Measurements from ENCODE around the gene FXYD6. TPM values are rescaled to one million over a fixed set of nuclear protein-coding genes. Genes with fewer than 3 reads are reported as not detected.

Gene FXYD6
- total and polyA plus RNA-seq, 7 experiments from 2014 or later = 0.10 to 5.4 (median 0.98) TPM; not detected in 4

GRCh38 chr11:117852309-117852708, 24.1 kb downstream of the FXYD6 start:
- intact Hi-C loops (cut with micrococcal nuclease) = no loop called here
- Histone ChIP-seq H3K27me3 (ENCODE audit: control insufficient read depth in 2 of 2, insufficient read depth in 2 of 2, low read length in 2 of 2) (no peaks in the 10 kb centered on the region), H3K4me1 (ENCODE audit: control insufficient read depth in 2 of 2, insufficient read depth in 2 of 2, low read length in 2 of 2) (no peaks in the 10 kb centered on the region), H3K27ac (ENCODE audit: low read depth, low read length) (no peak overlapping the region), H3K36me3 (ENCODE audit: control insufficient read depth in 2 of 3, insufficient read depth in 3 of 3, low read length in 3 of 3) (no peaks in the 10 kb centered on the region), H3K9me3 (ENCODE audit: control insufficient read depth in 2 of 3, low read length in 3 of 3) (no peaks in the 10 kb centered on the region), H3K4me3 (ENCODE audit: low read length) (no peak overlapping the region)
- Mint-ChIP-seq H3K27ac (peak overlapping the region in 1 of 9 donors; percentile 15), H3K36me3 (peaks cover 3 to 14% (median 7%) of the 10 kb centered on the region in 5 donors), H3K4me1 (peaks cover 0 to 8% (median 0%) of the 10 kb centered on the region in 7 donors), H3K27me3 (peaks cover 0 to 46% (median 9%) of the 10 kb centered on the region in 5 donors), H3K9me3 (peaks cover 0 to 14% (median 8%) of the 10 kb centered on the region in 11 donors), H3K4me3 (no peak overlapping the region)
- DNase-seq (no peak), ATAC-seq (no peak)
- ChIA-PET POLR2A (no interaction called here), CTCF (interaction anchor here (1.3 kb wide), 1 partner anchor 9 kb away, joined by 5 read pairs; no protein-coding TSS in a partner anchor)

- DNase-seq = no peak
- H3K4me3 ChIP-seq (ENCODE audit: low read length) = no peak overlapping the region
- ATAC-seq = no peak
- H3K27me3 ChIP-seq (ENCODE audit: control insufficient read depth in 2 of 2, insufficient read depth in 2 of 2, low read length in 2 of 2) = no peaks in the 10 kb centered on the region
- H3K9me3 Mint-ChIP-seq = peaks cover 0 to 14% (median 8%) of the 10 kb centered on the region in 11 donors
- no peak overlapping the region for H3K27ac Mint-ChIP-seq
- no peaks in the 10 kb centered on the region for H3K9me3 ChIP-seq (ENCODE audit: control insufficient read depth in 2 of 3, low read length in 3 of 3)
- peaks cover 3 to 14% (median 7%) of the 10 kb centered on the region in 5 donors for H3K36me3 Mint-ChIP-seq
- intact Hi-C loops (cut with micrococcal nuclease) = no loop called here
- ChIA-PET POLR2A (no interaction called here), CTCF (interaction anchor here (1.3 kb wide), 1 partner anchor 9 kb away, joined by 5 read pairs; no protein-coding TSS in a partner anchor)
- H3K36me3 ChIP-seq (ENCODE audit: control insufficient read depth in 2 of 3, insufficient read depth in 3 of 3, low read length in 3 of 3) = no peaks in the 10 kb centered on the region
- H3K27me3 Mint-ChIP-seq = peaks cover 0 to 48% (median 6%) of the 10 kb centered on the region in 5 donors
- no peak overlapping the region for H3K4me3 Mint-ChIP-seq
- no peaks in the 10 kb centered on the region for H3K4me1 ChIP-seq (ENCODE audit: control insufficient read depth in 2 of 2, insufficient read depth in 2 of 2, low read length in 2 of 2)
- no peak overlapping the region for H3K27ac ChIP-seq (ENCODE audit: low read depth, low read length)
- peaks cover 0 to 6% (median 0%) of the 10 kb centered on the region in 7 donors for H3K4me1 Mint-ChIP-seq
Observed at GRCh38 chr11:117851852-117852251, 24.6 kb downstream of the FXYD6 start.

DNA sequence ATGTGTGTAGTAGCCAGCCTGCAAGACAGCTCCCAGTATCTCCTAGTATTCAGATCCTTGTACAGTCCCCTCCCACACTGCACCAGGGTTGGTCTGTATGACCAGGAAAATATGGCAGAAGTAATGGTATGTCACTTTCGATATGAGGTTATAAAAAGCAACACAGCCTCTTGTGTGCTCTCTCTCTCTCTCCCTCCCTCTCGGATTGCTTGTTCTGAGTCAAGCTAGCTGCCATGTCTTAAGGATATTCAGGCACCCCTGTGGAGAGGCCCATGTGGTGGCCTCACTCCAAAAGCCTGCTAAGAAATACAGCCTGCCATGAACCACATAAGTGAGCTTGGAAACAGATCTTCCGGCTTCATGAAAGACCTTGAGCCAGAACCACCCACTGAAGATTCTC, 25.4 kb downstream of the FXYD6 start:
- Histone ChIP-seq H3K9me3 (ENCODE audit: control insufficient read depth in 2 of 3, low read length in 3 of 3) (no peaks in the 10 kb centered on the region), H3K4me1 (ENCODE audit: control insufficient read depth in 2 of 2, insufficient read depth in 2 of 2, low read length in 2 of 2) (no peaks in the 10 kb centered on the region), H3K27me3 (ENCODE audit: control insufficient read depth in 2 of 2, insufficient read depth in 2 of 2, low read length in 2 of 2) (no peaks in the 10 kb centered on the region), H3K36me3 (ENCODE audit: control insufficient read depth in 2 of 3, insufficient read depth in 3 of 3, low read length in 3 of 3) (no peaks in the 10 kb centered on the region), H3K27ac (ENCODE audit: low read depth, low read length) (no peak overlapping the region), H3K4me3 (ENCODE audit: low read length) (no peak overlapping the region)
- intact Hi-C loops (cut with micrococcal nuclease) = no loop called here
- ATAC-seq (no peak), DNase-seq (no peak)
- POLR2A ChIA-PET = no interaction called here
- H3K4me3 Mint-ChIP-seq = no peak overlapping the region
- H3K4me1 Mint-ChIP-seq = peaks cover 0 to 6% (median 0%) of the 10 kb centered on the region in 7 donors
- H3K36me3 Mint-ChIP-seq = peaks cover 3 to 14% (median 7%) of the 10 kb centered on the region in 5 donors
- H3K27ac Mint-ChIP-seq = no peak overlapping the region
- peaks cover 0 to 14% (median 8%) of the 10 kb centered on the region in 11 donors for H3K9me3 Mint-ChIP-seq
- H3K27me3 Mint-ChIP-seq = peaks cover 0 to 53% (median 6%) of the 10 kb centered on the region in 5 donors
- CTCF ChIA-PET = interaction anchor here (1.3 to 3.2 kb wide), 2 partner anchors 8 to 202 kb away, joined by 5 to 14 read pairs; no protein-coding TSS in a partner anchor

DNA sequence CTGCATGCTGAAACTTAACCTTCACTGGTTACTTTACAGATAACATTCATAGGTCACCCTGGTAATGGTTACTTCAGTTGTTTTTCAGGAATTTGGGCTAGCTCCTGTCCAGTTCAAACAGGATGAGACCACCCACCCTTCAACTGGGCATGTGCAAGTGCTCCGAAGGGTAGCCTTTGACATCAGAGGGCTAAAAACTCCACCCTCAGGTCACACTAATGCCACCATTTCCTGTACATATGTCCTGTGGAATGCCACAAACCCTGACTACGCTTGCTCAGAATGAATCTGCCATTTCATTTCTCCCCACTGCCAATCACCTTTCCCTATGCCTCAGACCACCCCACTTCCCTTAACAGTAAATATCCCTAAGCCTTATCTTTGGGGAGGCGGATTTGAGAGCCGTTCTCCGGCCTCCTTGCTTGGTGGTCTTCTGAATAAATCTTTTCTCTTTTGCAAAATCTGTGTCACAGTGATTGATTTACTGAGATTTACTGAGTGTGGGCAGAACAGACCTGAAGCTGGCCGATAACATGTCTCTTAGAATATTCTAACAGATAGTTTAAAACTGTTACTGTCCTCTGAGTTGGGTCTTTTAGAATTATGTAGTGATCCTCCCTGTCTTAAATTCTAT, 26.6 kb downstream of the FXYD6 start:
- H3K36me3 Mint-ChIP-seq = peaks cover 3 to 14% (median 7%) of the 10 kb centered on the region in 5 donors
- Histone ChIP-seq H3K9me3 (ENCODE audit: control insufficient read depth in 2 of 3, low read length in 3 of 3) (no peaks in the 10 kb centered on the region), H3K27ac (ENCODE audit: low read depth, low read length) (no peak overlapping the region), H3K27me3 (ENCODE audit: control insufficient read depth in 2 of 2, insufficient read depth in 2 of 2, low read length in 2 of 2) (no peaks in the 10 kb centered on the region), H3K4me3 (ENCODE audit: low read length) (no peak overlapping the region), H3K4me1 (ENCODE audit: control insufficient read depth in 2 of 2, insufficient read depth in 2 of 2, low read length in 2 of 2) (no peaks in the 10 kb centered on the region), H3K36me3 (ENCODE audit: control insufficient read depth in 2 of 3, insufficient read depth in 3 of 3, low read length in 3 of 3) (no peaks in the 10 kb centered on the region)
- peaks cover 0 to 6% (median 0%) of the 10 kb centered on the region in 7 donors for H3K4me1 Mint-ChIP-seq
- no peak for DNase-seq
- peaks cover 0 to 14% (median 8%) of the 10 kb centered on the region in 11 donors for H3K9me3 Mint-ChIP-seq
- H3K4me3 Mint-ChIP-seq = no peak overlapping the region
- intact Hi-C loops (cut with micrococcal nuclease) = no loop called here
- ATAC-seq = no peak
- H3K27me3 Mint-ChIP-seq = peaks cover 0 to 53% (median 6%) of the 10 kb centered on the region in 5 donors
- CTCF ChIA-PET = interaction anchor here (3.2 kb wide), 1 partner anchor 203 kb away, joined by 14 read pairs; no protein-coding TSS in a partner anchor
- POLR2A ChIA-PET = no interaction called here
- no peak overlapping the region for H3K27ac Mint-ChIP-seq

DNA sequence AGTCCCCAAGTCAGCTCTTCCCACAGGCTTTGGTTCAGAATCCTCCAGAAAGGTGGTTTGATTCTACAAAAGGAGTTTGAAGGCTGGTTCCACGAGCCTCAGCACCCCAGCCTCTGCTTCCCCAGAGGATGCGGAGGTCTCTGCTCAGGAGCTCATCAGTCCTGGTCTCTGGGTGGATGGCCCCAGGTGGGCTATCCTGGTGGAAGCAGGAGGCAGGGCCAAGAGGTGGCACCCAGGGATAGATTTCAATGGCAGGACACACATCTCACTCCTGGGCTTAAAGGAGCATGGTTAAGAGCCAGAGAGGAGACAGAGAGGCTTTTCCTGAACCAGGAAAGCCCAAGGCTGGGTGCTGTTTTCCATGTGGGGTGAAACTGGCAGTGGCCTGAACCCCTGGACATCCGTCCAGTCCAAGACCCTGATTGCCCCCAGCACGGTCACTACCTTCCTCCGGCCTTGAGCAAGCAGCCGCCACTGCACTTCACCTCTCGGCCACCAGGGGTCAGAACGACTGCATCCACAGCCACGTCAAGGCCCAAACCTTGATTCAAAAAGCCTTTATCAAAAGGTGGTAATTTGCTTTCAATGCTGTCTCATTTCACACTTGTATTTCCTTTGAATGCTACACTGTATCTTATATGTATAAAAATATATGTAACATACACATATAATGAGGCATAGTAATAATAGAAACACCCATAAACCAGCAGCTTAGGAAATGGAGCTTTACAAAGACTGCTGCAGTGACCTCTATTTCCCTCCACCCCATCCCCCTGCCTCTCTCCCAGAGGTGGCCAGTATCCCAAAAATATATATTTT, 32.6 kb downstream of the FXYD6 start:
- no peak overlapping the region for H3K4me3 Mint-ChIP-seq
- H3K9me3 Mint-ChIP-seq = no peaks in the 10 kb centered on the region
- H3K4me1 Mint-ChIP-seq = peaks cover 0 to 10% (median 0%) of the 10 kb centered on the region in 7 donors
- Histone ChIP-seq H3K36me3 (ENCODE audit: control insufficient read depth in 2 of 3, insufficient read depth in 3 of 3, low read length in 3 of 3) (no peaks in the 10 kb centered on the region), H3K27me3 (ENCODE audit: control insufficient read depth in 2 of 2, insufficient read depth in 2 of 2, low read length in 2 of 2) (no peaks in the 10 kb centered on the region), H3K9me3 (ENCODE audit: control insufficient read depth in 2 of 3, low read length in 3 of 3) (no peaks in the 10 kb centered on the region), H3K4me1 (ENCODE audit: control insufficient read depth in 2 of 2, insufficient read depth in 2 of 2, low read length in 2 of 2) (peaks cover 6 to 9% of the 10 kb centered on the region in 2 donors), H3K27ac (ENCODE audit: low read depth, low read length) (no peak overlapping the region), H3K4me3 (ENCODE audit: low read length) (no peak overlapping the region)
- H3K27ac Mint-ChIP-seq = peak overlapping the region in 2 of 9 donors; percentile 46 to 51
- DNase-seq (peak; percentile 63 to 84 (median 72)), ATAC-seq (peak; percentile 78)
- H3K27me3 Mint-ChIP-seq = peaks cover 0 to 32% (median 0%) of the 10 kb centered on the region in 5 donors
- no peaks in the 10 kb centered on the region for H3K36me3 Mint-ChIP-seq
- ChIA-PET POLR2A (interaction anchor here (0.7 to 3.3 kb wide), 6 partner anchors 14 to 209 kb away, joined by 3 to 24 read pairs (median 4); no protein-coding TSS in a partner anchor), CTCF (interaction anchor here (1.0 to 6.3 kb wide), 18 partner anchors 8 to 327 kb away, joined by 3 to 153 read pairs (median 5); partner anchors contain the start of genes FXYD2 and IL10RA)
- intact Hi-C loops (cut with micrococcal nuclease) = loop anchor here (1.0 to 2.0 kb wide), 5 partner anchors 21 to 209 kb away; partner anchors contain the start of gene IL10RA (in 1 of the 2)

DNA sequence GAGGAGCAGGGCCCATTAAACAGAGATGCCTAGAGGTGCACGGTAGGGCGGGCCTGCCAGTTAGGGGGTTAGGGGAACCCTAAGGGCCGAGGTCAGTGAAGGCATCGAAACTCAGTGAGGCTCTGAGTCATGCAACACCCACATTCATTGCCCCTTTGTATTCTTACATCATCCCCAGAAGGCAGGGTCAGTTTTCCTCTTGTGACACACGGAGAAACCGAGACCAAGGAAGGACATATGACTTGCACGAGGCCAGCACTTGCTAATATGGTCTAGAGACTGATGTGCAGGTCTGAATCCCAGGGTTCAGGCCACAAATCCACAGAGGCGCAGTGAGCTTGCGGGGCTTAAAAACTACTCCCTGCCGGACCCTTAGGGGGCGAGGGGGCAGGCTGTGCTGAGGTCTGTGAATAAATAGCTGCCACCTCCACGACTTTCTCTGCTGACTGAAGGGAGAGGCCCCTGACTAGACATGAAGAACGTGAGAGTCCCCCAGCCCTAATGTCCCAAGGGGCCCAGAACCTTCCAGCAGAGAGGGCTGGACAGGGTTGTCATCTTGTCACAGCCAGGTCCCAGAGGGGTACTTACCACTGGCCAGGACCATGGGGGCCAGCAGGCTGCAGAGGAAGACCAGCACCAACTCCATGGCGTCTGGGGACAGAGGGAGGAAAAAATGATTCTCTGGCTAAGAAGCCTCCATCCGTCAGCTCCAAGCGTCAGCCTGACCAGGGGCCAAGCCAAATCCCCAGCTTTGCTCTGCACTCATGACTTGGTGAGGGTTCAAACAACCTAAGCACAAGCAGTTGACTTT, 34.1 kb downstream of the FXYD6 start:
- CTCF ChIA-PET = interaction anchor here (0.7 to 6.3 kb wide), 10 partner anchors 9 to 329 kb away, joined by 3 to 153 read pairs (median 11); partner anchors contain the start of gene FXYD2
- Histone ChIP-seq H3K27ac (ENCODE audit: low read depth, low read length) (no peak overlapping the region), H3K4me3 (ENCODE audit: low read length) (no peak overlapping the region), H3K9me3 (ENCODE audit: control insufficient read depth in 2 of 3, low read length in 3 of 3) (no peaks in the 10 kb centered on the region), H3K4me1 (ENCODE audit: control insufficient read depth in 2 of 2, insufficient read depth in 2 of 2, low read length in 2 of 2) (peaks cover 6 to 9% of the 10 kb centered on the region in 2 donors), H3K36me3 (ENCODE audit: control insufficient read depth in 2 of 3, insufficient read depth in 3 of 3, low read length in 3 of 3) (no peaks in the 10 kb centered on the region), H3K27me3 (ENCODE audit: control insufficient read depth in 2 of 2, insufficient read depth in 2 of 2, low read length in 2 of 2) (no peaks in the 10 kb centered on the region)
- no peaks in the 10 kb centered on the region for H3K9me3 Mint-ChIP-seq
- intact Hi-C loops (cut with micrococcal nuclease) = no loop called here
- POLR2A ChIA-PET = interaction anchor here (1.1 to 3.3 kb wide), 4 partner anchors 13 to 211 kb away, joined by 3 to 24 read pairs (median 8); no protein-coding TSS in a partner anchor
- no peaks in the 10 kb centered on the region for H3K36me3 Mint-ChIP-seq
- peak overlapping the region in 2 of 9 donors; percentile 40 to 53 for H3K27ac Mint-ChIP-seq
- H3K4me1 Mint-ChIP-seq = peaks cover 0 to 12% (median 0%) of the 10 kb centered on the region in 7 donors
- H3K27me3 Mint-ChIP-seq = peaks cover 0 to 41% (median 0%) of the 10 kb centered on the region in 5 donors
- ATAC-seq = peak; percentile 81
- no peak overlapping the region for H3K4me3 Mint-ChIP-seq
- no peak for DNase-seq

Measured in naive thymus-derived CD4-positive, alpha-beta T cell (primary cell).